NCI-H510A (cell line): ENCODE data around the gene MIA2.
"Not testable (repeated sequence)": the region's sequence is repeated elsewhere in the genome, so short reads cannot be mapped to it uniquely, and the experiment has no call there.

Experiments used
- DNase-seq: peaks from one replicate; lab custom pipeline; 2025; lab: John Stamatoyannopoulos, UW

MIA2 gene

DNA sequence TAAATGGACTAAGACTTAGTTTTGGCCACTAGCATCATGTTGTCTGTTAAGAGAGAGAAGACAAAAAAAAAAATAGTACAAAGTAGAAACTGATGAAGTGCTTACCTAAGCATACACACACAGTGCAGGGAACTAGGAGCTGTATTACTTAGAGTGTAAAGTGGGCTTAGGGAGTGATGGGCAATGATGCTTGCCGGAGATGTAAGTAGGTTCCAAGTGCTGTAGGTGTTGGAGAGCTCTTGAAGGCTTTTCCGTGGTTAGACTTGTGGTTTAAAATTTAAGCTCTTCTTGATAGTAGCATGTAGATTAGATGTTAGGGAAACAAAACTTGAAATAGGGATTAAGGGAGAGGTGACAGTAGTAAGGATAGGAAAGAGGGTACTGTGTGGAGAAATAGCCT, 34.7 kb downstream of the MIA2 start:
- no peak for DNase-seq

GRCh38 chr14:39272918-39273317, 39.2 kb downstream of the MIA2 start:
- DNase-seq: no peak

DNA sequence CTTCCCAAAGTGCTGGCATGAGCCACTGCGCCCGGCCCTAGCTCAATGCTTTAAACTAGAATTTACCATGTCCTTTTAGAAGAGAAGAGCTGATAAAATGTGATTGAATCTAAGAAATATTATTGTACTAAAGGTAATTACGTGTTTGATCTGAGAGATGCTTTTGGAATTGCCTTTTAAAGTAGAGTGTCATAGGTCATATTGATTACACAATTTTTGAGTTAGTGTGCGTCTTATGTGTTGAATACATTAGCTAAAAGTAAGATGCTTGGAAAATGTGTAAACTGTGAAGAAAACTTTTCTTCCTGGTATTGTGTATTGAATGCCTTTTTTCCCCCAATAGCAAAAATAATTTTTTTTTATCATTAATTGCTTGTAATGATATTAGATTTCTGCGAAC, 41.7 kb downstream of the MIA2 start:
- no peak for DNase-seq

DNA sequence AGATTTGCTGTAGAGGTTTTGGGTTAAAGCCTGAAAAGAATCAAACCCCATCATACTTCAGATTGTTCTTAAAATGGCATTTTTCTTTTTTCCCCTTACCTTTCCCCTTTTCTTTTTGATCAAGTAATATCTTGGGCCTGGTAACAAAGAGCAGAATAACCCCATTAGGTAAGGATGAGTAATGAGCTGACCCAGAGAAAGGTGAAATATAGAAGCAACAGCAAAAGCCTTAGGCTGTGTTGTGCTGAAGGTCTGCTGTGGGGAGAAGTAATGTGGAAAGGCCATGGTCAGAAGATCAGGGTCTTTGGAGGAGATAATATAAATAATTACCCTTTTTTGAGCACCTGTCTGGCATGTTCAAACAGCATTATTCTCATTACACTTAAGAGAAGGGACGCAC, 42.3 kb downstream of the MIA2 start:
- no peak for DNase-seq

DNA sequence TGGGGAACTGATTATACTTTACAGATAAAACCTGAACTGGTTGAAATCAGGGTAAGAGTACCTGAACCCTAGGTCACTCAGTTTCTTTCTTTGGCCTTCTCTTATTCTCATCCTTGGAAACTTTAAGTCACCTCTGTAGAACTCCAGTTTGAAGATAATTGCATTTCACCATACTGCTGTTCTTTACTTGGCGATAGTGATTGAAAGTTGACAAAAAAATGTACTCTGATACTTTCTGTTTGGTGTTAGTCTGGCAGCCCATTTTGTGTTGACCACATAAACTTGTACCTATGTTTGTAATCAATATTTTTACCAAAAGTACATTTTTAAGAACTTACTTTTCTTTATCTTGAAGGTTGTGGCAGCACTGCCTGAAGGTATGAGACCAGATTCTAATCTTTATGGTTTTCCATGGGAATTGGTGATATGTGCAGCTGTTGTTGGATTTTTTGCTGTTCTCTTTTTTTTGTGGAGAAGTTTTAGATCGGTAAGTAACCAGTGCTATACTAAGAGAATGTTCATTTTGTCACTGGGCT, 42.9 kb downstream of the MIA2 start:
- no peak for DNase-seq

- DNase-seq: no peak
Measured at GRCh38 chr14:39279515-39279914, 45.8 kb downstream of the MIA2 start.

DNA sequence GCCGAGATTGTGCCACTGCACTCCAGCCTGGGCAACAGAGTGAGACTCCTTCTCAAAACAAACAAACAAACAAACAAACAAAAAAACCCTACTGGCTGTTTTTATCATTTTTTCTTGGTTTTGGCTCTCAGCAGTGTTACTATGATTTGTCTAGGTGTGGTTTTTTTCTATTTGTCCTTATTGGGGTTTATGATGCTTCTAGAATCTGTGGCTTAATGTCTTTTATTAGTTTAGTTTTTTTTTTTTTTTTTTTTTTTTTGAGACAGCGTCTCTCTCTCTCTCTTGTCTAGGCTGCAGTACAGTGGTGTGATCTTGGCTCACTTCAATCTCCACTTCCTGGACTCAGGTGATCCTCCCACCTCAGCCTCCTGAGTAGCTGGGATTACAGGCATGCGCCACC, 47.0 kb downstream of the MIA2 start:
- DNase-seq: not testable (repeated sequence)

- no peak for DNase-seq
Measured at GRCh38 chr14:39289523-39289922, 55.8 kb downstream of the MIA2 start.

- DNase-seq: no peak
Measured at GRCh38 chr14:39291701-39292100, 58.0 kb downstream of the MIA2 start.

DNA sequence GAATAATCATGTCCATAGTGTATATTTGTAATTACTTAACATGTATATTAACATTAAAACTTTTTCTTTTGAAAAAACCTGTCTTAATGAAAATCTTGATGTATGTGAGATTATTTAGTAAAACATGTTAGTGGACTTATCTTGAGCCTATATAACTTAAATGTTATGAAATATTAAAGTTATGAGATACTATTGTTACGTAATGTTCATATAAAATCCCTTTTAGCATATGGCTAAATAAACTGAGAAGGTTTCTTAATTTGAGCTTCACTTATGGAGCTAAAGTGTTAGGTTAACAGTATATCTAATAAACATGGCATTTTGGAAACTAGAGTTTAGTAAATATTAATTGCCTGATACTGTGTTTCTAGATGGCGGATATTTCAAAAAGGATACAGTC, 59.9 kb downstream of the MIA2 start:
- DNase-seq: no peak

DNA sequence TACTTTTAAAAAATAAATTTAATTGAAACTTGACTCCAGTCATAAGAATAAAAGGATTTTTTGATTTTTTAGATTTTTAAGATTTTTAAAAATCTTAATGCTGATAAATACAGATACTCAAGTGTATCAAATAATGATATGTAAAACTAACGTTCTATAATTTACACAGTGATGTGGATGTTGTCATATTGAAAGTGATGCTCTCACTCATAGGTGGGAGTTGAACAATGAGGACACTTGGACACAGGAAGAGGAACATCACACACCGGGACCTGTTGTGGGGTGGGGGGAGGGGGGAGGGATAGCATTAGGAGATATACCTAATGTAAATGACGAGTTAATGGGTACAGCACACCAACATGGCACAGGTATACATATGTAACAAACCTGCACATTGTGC, 66.7 kb downstream of the MIA2 start:
- DNase-seq: not testable (repeated sequence)

- DNase-seq: no peak
Measured at GRCh38 chr14:39302124-39302810, 68.6 kb downstream of the MIA2 start.

DNA sequence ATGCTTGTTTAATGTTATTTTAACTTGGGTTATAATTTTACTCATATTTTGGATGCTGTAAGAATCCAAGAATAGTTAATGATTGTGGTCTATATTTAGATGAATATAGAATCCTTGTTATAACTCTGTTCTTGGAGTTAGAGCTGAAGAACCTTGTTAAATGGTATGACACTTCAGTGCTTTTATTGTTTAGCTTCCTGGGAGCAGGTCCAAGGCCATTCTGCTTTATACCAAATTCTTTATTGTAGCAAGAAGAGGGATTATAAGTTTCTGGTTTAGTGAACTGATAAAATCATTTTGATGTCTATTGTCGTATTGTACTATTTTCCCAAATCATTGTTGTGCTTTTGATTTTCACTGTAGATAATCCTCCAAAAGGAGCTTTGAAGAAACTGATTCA, 69.4 kb downstream of the MIA2 start:
- no peak for DNase-seq

- no peak for DNase-seq
Measured at GRCh38 chr14:39307815-39308214, 74.1 kb downstream of the MIA2 start.

- no peak for DNase-seq
Measured at GRCh38 chr14:39310051-39310450, 76.3 kb downstream of the MIA2 start.

DNA sequence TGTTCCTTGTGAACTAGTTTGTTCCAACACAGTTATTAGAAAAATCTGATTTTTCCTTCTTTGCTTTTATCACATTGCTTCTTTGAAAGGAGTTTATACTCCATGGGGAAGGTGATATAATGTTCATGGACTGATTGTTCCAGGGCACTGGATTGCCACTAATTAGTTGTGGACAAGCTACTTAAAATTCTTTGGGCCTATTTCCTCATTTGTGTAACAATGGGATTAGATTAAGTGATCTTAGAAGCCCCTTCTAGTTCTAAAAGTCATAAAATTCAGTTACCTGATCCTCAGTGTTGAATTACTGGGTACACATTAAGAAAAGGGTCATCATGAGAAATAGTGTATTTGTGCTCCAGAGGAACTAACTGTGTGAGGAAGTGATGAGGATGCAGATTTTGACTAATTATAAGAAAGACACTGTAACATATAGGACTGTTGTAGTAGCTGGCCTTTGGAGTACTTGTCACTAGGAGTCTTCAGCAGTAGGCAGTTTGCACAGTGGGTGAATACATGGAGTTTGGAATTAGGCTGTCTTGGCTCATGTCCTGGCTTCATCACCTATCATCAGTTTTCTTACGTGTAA, 82.2 kb downstream of the MIA2 start:
- no peak for DNase-seq

- DNase-seq: no peak
Measured at GRCh38 chr14:39316830-39317553, 83.3 kb downstream of the MIA2 start.

DNA sequence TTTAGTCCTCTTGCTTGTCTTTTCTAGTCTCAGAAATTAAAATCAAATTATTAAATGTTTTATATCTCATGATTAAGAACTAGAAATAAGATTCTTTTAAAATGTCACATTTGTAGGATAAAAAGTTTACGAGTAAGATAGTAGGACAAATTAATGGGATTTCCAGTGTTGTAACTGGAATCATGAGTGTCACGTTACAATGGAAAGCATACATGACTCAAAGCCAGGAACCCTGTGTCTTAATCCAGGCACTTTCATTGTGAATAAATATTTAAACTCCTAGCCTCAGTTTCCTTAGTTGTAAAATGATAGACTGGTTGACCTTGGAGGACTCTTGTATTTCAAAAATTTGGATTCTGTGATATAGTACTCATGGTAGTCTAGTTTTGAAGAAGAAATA, 84.9 kb downstream of the MIA2 start:
- DNase-seq: no peak

GRCh38 chr14:39319381-39319780, 85.7 kb downstream of the MIA2 start:
- DNase-seq: no peak

GRCh38 chr14:39320318-39320717, 86.6 kb downstream of the MIA2 start:
- no peak for DNase-seq

GRCh38 chr14:39322807-39323206, 89.1 kb downstream of the MIA2 start:
- no peak for DNase-seq

GRCh38 chr14:39324097-39324496, 90.4 kb downstream of the MIA2 start:
- no peak for DNase-seq

DNA sequence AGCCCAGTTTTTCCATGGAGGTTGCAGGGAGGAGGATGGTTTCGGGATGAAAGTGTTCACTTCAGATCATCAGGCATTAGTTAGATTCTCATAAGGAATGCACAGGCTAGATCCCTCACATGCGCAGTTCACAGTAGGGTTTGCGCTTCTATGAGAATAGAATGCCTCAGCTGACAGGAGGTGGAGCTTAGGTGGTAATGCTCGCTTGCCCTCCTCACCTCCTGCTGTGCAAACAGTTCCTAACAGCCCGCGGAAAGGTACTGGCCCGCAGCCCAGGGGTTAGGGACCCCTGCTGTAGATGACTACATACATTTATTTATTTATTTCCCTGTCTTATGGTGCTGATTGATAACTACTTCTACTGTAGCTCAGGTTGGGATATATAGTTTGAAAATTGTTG, 105.3 kb downstream of the MIA2 start:
- DNase-seq: no peak
